HepG2 (cell line): ENCODE measurements around the gene ZNF621. TPM values are rescaled to one million over a fixed set of nuclear protein-coding genes. Genes with fewer than 3 reads are reported as not detected.
A peak's percentile ranks its signal among the peaks of the same experiment; 100 is the strongest.

Source experiments
- AKAP8 ChIP-seq: sonication (generic); formaldehyde crosslinking; IDR thresholded peaks from 2 replicates; pipeline ENCODE4 v1.5.1; 2020; ENCODE audit warnings: mild to moderate bottlenecking, missing genetic modification reagents
- ATF1 ChIP-seq: IDR thresholded peaks from 2 replicates; pipeline ENCODE4 v1.6.1; 2016; ENCODE audit warnings: mild to moderate bottlenecking, control low read depth
- CBFB ChIP-seq: sonication (generic); formaldehyde crosslinking; IDR thresholded peaks from 2 replicates; pipeline ENCODE4 v1.4.0; 2020; ENCODE audit warnings: missing genetic modification reagents
- FUBP1 ChIP-seq: sonication (generic); formaldehyde crosslinking; IDR thresholded peaks from 2 replicates; pipeline ENCODE4 v1.5.1; 2020; ENCODE audit warnings: missing genetic modification reagents, mild to moderate bottlenecking, borderline replicate concordance
- GABPA ChIP-seq, 2 experiments: IDR thresholded peaks; 2 replicates each; pipeline ENCODE4 v1.6.1; 2011 to 2016; ENCODE audit warnings: low read depth in 2 of 2, low read length in 1 of 2, missing biosample characterization in 1 of 2, missing genetic modification characterization in 1 of 2
- GLMP ChIP-seq: sonication (generic); formaldehyde crosslinking; IDR thresholded peaks from 2 replicates; pipeline ENCODE4 v1.9.0; 2021; ENCODE audit warnings: missing genetic modification reagents, mild to moderate bottlenecking, borderline replicate concordance
- GMEB1 ChIP-seq: sonication (generic); formaldehyde crosslinking; IDR thresholded peaks from 2 replicates; pipeline ENCODE4 v1.5.1; 2020; ENCODE audit warnings: missing genetic modification reagents, mild to moderate bottlenecking, borderline replicate concordance
- HNRNPL ChIP-seq: fragments of 200-400 bp; formaldehyde crosslinking; IDR thresholded peaks from 2 replicates; pipeline ENCODE4 v1.6.1; 2017; ENCODE audit warnings: mild to moderate bottlenecking, low read depth, low read length
- NFE2L2 ChIP-seq: fragments of 150-350 bp; IDR thresholded peaks from 2 replicates; pipeline ENCODE4 v1.6.1; 2014; ENCODE audit warnings: low read length
- NONO ChIP-seq, 2 experiments: fragments of 450-650 bp in 1 of 2; sonication (generic) in 1 of 2; formaldehyde crosslinking in 1 of 2; IDR thresholded peaks in 1 of 2; conservative IDR thresholded peaks in 1 of 2; 2 replicates each; pipeline versions ENCODE4 v1.6.1 to v1.8.0; 2017 to 2022; ENCODE audit warnings: mild to moderate bottlenecking in 1 of 2, missing genetic modification reagents in 1 of 2, moderate library complexity in 1 of 2
- RBFOX2 ChIP-seq: fragments of 200-400 bp; formaldehyde crosslinking; IDR thresholded peaks from 2 replicates; pipeline ENCODE4 v1.6.1; 2017; ENCODE audit warnings: low read depth, mild to moderate bottlenecking, low read length
- RNF2 ChIP-seq: fragments of 450-650 bp; conservative IDR thresholded peaks from 2 replicates; pipeline ENCODE4 v1.6.1; 2016; ENCODE audit warnings: low read depth
- SAP130 ChIP-seq: IDR thresholded peaks from 2 replicates; pipeline ENCODE4 v1.6.1; 2016; ENCODE audit warnings: low read depth
- TGIF2 ChIP-seq: IDR thresholded peaks from 2 replicates; pipeline ENCODE4 v1.6.1; 2016; ENCODE audit warnings: control low read depth, missing compliant biosample characterization
- ZNF235 ChIP-seq: sonication (generic); formaldehyde crosslinking; IDR thresholded peaks from 2 replicates; pipeline ENCODE4 v1.8.1; 2023; ENCODE audit warnings: mild to moderate bottlenecking, missing genetic modification reagents, borderline replicate concordance
- ZNF282 ChIP-seq: fragments of 450-650 bp; IDR thresholded peaks from 2 replicates; pipeline ENCODE4 v1.6.1; 2018; ENCODE audit not compliant: partially characterized antibody
- ZNF331 ChIP-seq: sonication (generic); formaldehyde crosslinking; IDR thresholded peaks from 2 replicates; pipeline ENCODE4 v1.4.0; 2020; ENCODE audit warnings: missing genetic modification reagents
- ZNF350 ChIP-seq: sonication (generic); formaldehyde crosslinking; IDR thresholded peaks from 2 replicates; pipeline ENCODE4 v1.4.0; 2020; ENCODE audit warnings: mild to moderate bottlenecking, low read depth, missing genetic modification reagents, borderline replicate concordance
- ZNF619 ChIP-seq: sonication (generic); formaldehyde crosslinking; IDR thresholded peaks from 2 replicates; pipeline ENCODE4 v1.4.0; 2020; ENCODE audit warnings: mild to moderate bottlenecking, missing genetic modification reagents
- ZNF709 ChIP-seq: sonication (generic); formaldehyde crosslinking; IDR thresholded peaks from 2 replicates; pipeline ENCODE4 v1.5.0; 2020; ENCODE audit warnings: mild to moderate bottlenecking, missing genetic modification reagents
- ZNF746 ChIP-seq: sonication (generic); formaldehyde crosslinking; IDR thresholded peaks from 2 replicates; pipeline ENCODE4 v1.8.0; 2022; ENCODE audit warnings: mild to moderate bottlenecking, missing genetic modification reagents
- ZSCAN12 ChIP-seq: sonication (generic); formaldehyde crosslinking; IDR thresholded peaks from 2 replicates; pipeline ENCODE4 v1.9.0; 2021; ENCODE audit warnings: mild to moderate bottlenecking, missing genetic modification reagents
- polyA plus RNA-seq, 8 experiments: library from polyadenylated mRNA; depleted of rRNA in 3 of 8; stranded (reverse) in 7 of 8; unstranded in 1 of 8; fragments of >200 nt; fragmentation: Illumina TruSeq in 4 of 8; extraction: Trizol in 4 of 8; gene quantifications; 2 replicates each; pipeline versions ENCODE4 v1.2.1 to v1.2.3, GENCODE V29; 2011 to 2016; ENCODE audit warnings: low read depth in 4 of 8, missing spikeins in 1 of 8, mixed read lengths in 1 of 8; ENCODE audit not compliant: insufficient read depth in 1 of 8
- total RNA-seq, 5 experiments: library from RNA; depleted of rRNA; stranded (reverse); fragments of >200 nt; fragmentation: Illumina TruSeq; extraction: Trizol; gene quantifications; 2 replicates each; pipeline ENCODE4 v1.2.3, GENCODE V29; 2016; ENCODE audit warnings: low read depth in 1 of 5
- TF ChIP-seq, protein P1 (sequence below): IDR thresholded peaks from 2 replicates; pipeline ENCODE4 v1.6.1; 2016; ENCODE audit warnings: low read depth, borderline replicate concordance
- TF ChIP-seq, protein P2 (sequence below): sonication (generic); formaldehyde crosslinking; IDR thresholded peaks from 2 replicates; pipeline ENCODE4 v1.4.0; 2020; ENCODE audit warnings: mild to moderate bottlenecking, missing genetic modification reagents

ZNF621 gene
- total and polyA plus RNA-seq, 2 of the 13 experiments (the other 11 are each of a cell fraction or from before 2014, with no cell fraction given), result 13.2 to 14.9 TPM

DNA sequence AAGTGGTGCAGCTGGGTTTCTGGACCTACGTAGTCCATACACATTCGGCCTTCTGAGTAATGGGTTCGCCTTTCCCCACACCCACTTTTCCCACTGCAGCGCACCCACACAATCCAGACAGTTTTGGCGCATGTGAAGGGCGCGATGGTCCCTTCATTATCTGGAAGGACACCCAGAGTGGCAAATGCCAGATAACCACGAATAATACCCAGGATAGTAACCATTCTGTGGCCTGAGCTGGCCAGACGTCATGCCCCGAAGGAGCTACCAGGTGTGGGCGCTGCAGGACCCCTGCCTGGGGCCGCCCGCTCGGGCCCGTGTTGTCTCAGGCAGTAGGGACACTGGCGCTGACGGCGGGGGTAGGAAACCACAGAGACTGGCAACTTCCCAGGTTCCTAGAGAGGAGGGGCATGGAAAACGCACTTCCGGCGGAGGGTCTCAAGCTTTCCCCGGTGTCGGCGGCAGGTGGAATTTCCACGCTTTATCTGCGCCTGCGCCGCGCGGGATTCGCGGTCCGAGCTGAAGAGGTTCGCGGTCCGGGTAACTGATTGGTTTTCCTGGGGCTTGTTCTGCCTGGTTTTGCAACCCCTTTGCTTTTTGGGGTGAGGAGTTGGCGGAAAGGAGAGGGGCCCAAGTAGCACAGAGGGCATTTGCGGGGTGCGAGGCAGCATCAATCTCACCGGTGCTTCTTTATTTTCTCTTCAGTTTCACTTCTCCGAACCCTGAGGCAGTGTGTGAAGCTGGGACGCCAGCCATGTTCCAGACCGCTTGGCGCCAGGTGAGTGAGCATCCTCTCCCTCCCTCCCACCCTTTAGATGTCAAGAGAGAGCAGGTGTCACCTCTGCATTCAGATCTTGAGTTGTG, 18.9 kb upstream of the ZNF621 start, which contains the start of gene ZNF620 (continued):
- TF ChIP-seq, protein P1, sequence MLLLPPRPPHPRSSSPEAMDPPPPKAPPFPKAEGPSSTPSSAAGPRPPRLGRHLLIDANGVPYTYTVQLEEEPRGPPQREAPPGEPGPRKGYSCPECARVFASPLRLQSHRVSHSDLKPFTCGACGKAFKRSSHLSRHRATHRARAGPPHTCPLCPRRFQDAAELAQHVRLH (CRISPR knock-in tag), result peak; percentile 76; the same call in 1 of the 2 replicates
- peak; percentile 80; the same call in 1 of the 2 replicates for TF ChIP-seq ZNF746 (CRISPR knock-in tag)
- TF ChIP-seq CBFB (CRISPR knock-in tag), result peak; percentile 76
- TF ChIP-seq AKAP8 (CRISPR knock-in tag), result 0 out of 2 replicates have a peak, but pooled peaks have one; percentile 43
- peak; percentile 50; the same call in 1 of the 2 replicates for TF ChIP-seq ZNF619 (CRISPR knock-in tag)
- peak; percentile 47 for TF ChIP-seq ZNF331 (CRISPR knock-in tag)
- TF ChIP-seq NONO (IDR thresholded peaks at IDR 0.05), result no peak
- TF ChIP-seq NONO (CRISPR knock-in tag; conservative IDR thresholded peaks at IDR 0.05), result peak; percentile 70
- peak; percentile 83 for TF ChIP-seq ATF1 (CRISPR knock-in tag)
- TF ChIP-seq ZNF282, result no peak
- no peak for TF ChIP-seq NFE2L2
- TF ChIP-seq, protein P2, sequence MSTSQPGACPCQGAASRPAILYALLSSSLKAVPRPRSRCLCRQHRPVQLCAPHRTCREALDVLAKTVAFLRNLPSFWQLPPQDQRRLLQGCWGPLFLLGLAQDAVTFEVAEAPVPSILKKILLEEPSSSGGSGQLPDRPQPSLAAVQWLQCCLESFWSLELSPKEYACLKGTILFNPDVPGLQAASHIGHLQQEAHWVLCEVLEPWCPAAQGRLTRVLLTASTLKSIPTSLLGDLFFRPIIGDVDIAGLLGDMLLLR, result peak; percentile 76
- TF ChIP-seq GABPA (IDR thresholded peaks at IDR 0.05; ENCODE audit: low read depth, low read length), result peak; percentile 77
- peak; percentile 97 for TF ChIP-seq GABPA (CRISPR knock-in tag; IDR thresholded peaks at IDR 0.05; ENCODE audit: low read depth)
- TF ChIP-seq ZNF350 (CRISPR knock-in tag), result peak; percentile 64; the same call in 1 of the 2 replicates
- TF ChIP-seq RBFOX2, result peak; percentile 73
- TF ChIP-seq GLMP (CRISPR knock-in tag), result no peak
- TF ChIP-seq FUBP1 (CRISPR knock-in tag), result no peak
- peak; percentile 80; the same call in 1 of the 2 replicates for TF ChIP-seq GMEB1 (CRISPR knock-in tag)
- peak; percentile 78; the same call in 1 of the 2 replicates for TF ChIP-seq HNRNPL
- 0 out of 2 replicates have a peak, but pooled peaks have one; percentile 32 for TF ChIP-seq RNF2
- TF ChIP-seq ZSCAN12, result no peak
- no peak for TF ChIP-seq ZNF709 (CRISPR knock-in tag)
- no peak for TF ChIP-seq TGIF2 (CRISPR knock-in tag)
- peak; percentile 30; the same call in 1 of the 2 replicates for TF ChIP-seq ZNF235
- peak; percentile 88 for TF ChIP-seq SAP130 (CRISPR knock-in tag)
